Astrocyte (in vitro differentiated cells and primary cell): ENCODE results near the gene TM9SF3. TPM values are rescaled to one million over a fixed set of nuclear protein-coding genes. Genes with fewer than 3 reads are reported as not detected.

Experiments used
- DNase-seq: peaks from one replicate; pipeline ENCODE4 v3.0.0-alpha.2; 2010; ENCODE audit warnings: low read depth
- FAIRE-seq: peaks from 2 replicates; lab custom pipeline; 2011; peaks lifted over from hg19 to GRCh38; lab: Jason Lieb, UNC
- H2AFZ ChIP-seq: 2 replicates; pipeline ENCODE4 v1.6.0; 2012; ENCODE audit warnings: low read depth, low read length, inconsistent platforms
- H3K27ac ChIP-seq: 2 replicates; pipeline ENCODE4 v1.5.1; 2011; ENCODE audit warnings: low read depth, low read length, inconsistent platforms
- H3K27me3 ChIP-seq: 2 replicates; pipeline ENCODE4 v1.6.0; 2011; ENCODE audit warnings: low read length, inconsistent platforms; ENCODE audit not compliant: insufficient read depth
- H3K36me3 ChIP-seq: 2 replicates; pipeline ENCODE4 v1.5.1; 2011; ENCODE audit warnings: low read length, inconsistent platforms; ENCODE audit not compliant: insufficient read depth
- H3K4me1 ChIP-seq: 2 replicates; pipeline ENCODE4 v1.5.1; 2011; ENCODE audit warnings: low read length, inconsistent platforms; ENCODE audit not compliant: insufficient read depth
- H3K4me2 ChIP-seq: 2 replicates; pipeline ENCODE4 v1.6.0; 2012; ENCODE audit warnings: low read length, inconsistent platforms
- H3K4me3 ChIP-seq: 2 replicates; pipeline ENCODE4 v1.5.1; 2011; ENCODE audit warnings: low read depth, mild to moderate bottlenecking, low read length, inconsistent platforms; ENCODE audit not compliant: insufficient read depth
- H3K79me2 ChIP-seq: 2 replicates; pipeline ENCODE4 v1.6.0; 2012; ENCODE audit warnings: mild to moderate bottlenecking, low read length, inconsistent platforms; ENCODE audit not compliant: insufficient read depth
- H3K9ac ChIP-seq: 2 replicates; pipeline ENCODE4 v1.6.0; 2012; ENCODE audit warnings: mild to moderate bottlenecking, low read length, inconsistent platforms
- H3K9me3 ChIP-seq: 2 replicates; pipeline ENCODE4 v1.5.1; 2012; ENCODE audit warnings: low read depth, mild to moderate bottlenecking, low read length, inconsistent platforms; ENCODE audit not compliant: insufficient read depth
- H4K20me1 ChIP-seq: 2 replicates; pipeline ENCODE4 v1.6.0; 2012; ENCODE audit warnings: low read length, inconsistent platforms; ENCODE audit not compliant: insufficient read depth
- H3K27ac Mint-ChIP-seq: one replicate; pipeline ENCODE4 v1.8.0; 2021; ENCODE audit warnings: mild to moderate bottlenecking, mixed read lengths; ENCODE audit not compliant: unreplicated experiment
- H3K27me3 Mint-ChIP-seq: one replicate; pipeline ENCODE4 v1.8.0; 2021; ENCODE audit warnings: low read depth, mixed read lengths; ENCODE audit not compliant: unreplicated experiment
- H3K36me3 Mint-ChIP-seq: one replicate; pipeline ENCODE4 v1.8.0; 2021; ENCODE audit warnings: low read depth, mixed read lengths; ENCODE audit not compliant: unreplicated experiment
- H3K4me1 Mint-ChIP-seq: one replicate; pipeline ENCODE4 v1.8.0; 2021; ENCODE audit warnings: low read depth, mixed read lengths; ENCODE audit not compliant: unreplicated experiment
- H3K4me3 Mint-ChIP-seq: one replicate; pipeline ENCODE4 v1.8.0; 2021; ENCODE audit warnings: mild to moderate bottlenecking, moderate library complexity, mixed read lengths; ENCODE audit not compliant: unreplicated experiment
- H3K9me3 Mint-ChIP-seq: one replicate; pipeline ENCODE4 v1.8.0; 2021; ENCODE audit warnings: mild to moderate bottlenecking, mixed read lengths; ENCODE audit not compliant: unreplicated experiment
- CTCF ChIP-seq: IDR thresholded peaks from 2 replicates; pipeline ENCODE4 v1.5.1; 2011; ENCODE audit warnings: low read depth, mild to moderate bottlenecking, inconsistent platforms, low read length, moderate library complexity; ENCODE audit not compliant: insufficient read depth
- EZH2 ChIP-seq: IDR thresholded peaks from 2 replicates; pipeline ENCODE4 v1.6.1; 2012; ENCODE audit warnings: mild to moderate bottlenecking, low read length, inconsistent platforms; ENCODE audit not compliant: insufficient read depth
- total RNA-seq: library from RNA; stranded (reverse); gene quantifications from 2 replicates; pipeline ENCODE4 v1.2.1, GENCODE V29; 2021

Gene TM9SF3
- total RNA-seq, 1 donor from 2014 or later = 200 TPM

GRCh38 chr10:96524741-96525140 is 62.1 kb downstream of the TM9SF3 start:
- Histone ChIP-seq H3K4me3 (no peak overlapping the region), H3K36me3 (peaks cover 34% of the 10 kb centered on the region), H3K4me1 (no peaks in the 10 kb centered on the region), H3K4me2 (no peak overlapping the region), H3K27ac (no peak overlapping the region), H3K79me2 (peaks cover 17% of the 10 kb centered on the region), H4K20me1 (peaks cover 35% of the 10 kb centered on the region), H2AFZ (no peak overlapping the region), H3K27me3 (no peaks in the 10 kb centered on the region), H3K9me3 (no peaks in the 10 kb centered on the region), H3K9ac (no peak overlapping the region)
- peaks cover 3% of the 10 kb centered on the region for H3K4me1 Mint-ChIP-seq
- no peak for FAIRE-seq
- peaks cover 17% of the 10 kb centered on the region for H3K36me3 Mint-ChIP-seq
- no peak for TF ChIP-seq EZH2
- TF ChIP-seq CTCF = no peak
- H3K27ac Mint-ChIP-seq = no peak overlapping the region
- H3K27me3 Mint-ChIP-seq = no peaks in the 10 kb centered on the region
- DNase-seq = no peak
- no peak overlapping the region for H3K4me3 Mint-ChIP-seq
- no peaks in the 10 kb centered on the region for H3K9me3 Mint-ChIP-seq

GRCh38 chr10:96517284-96517683 is 69.5 kb downstream of the TM9SF3 start:
- Histone ChIP-seq H4K20me1 (peaks cover 13% of the 10 kb centered on the region), H3K9ac (no peak overlapping the region), H3K79me2 (no peaks in the 10 kb centered on the region), H3K27ac (no peak overlapping the region), H3K4me2 (no peak overlapping the region), H3K9me3 (no peaks in the 10 kb centered on the region), H3K4me3 (no peak overlapping the region), H2AFZ (no peak overlapping the region), H3K36me3 (peaks cover 20% of the 10 kb centered on the region), H3K4me1 (peaks cover 10% of the 10 kb centered on the region), H3K27me3 (peaks cover 2% of the 10 kb centered on the region)
- FAIRE-seq (no peak), DNase-seq (no peak)
- Mint-ChIP-seq H3K9me3 (no peaks in the 10 kb centered on the region), H3K27me3 (no peaks in the 10 kb centered on the region), H3K4me3 (no peak overlapping the region), H3K4me1 (no peaks in the 10 kb centered on the region), H3K36me3 (peaks cover 4% of the 10 kb centered on the region), H3K27ac (no peak overlapping the region)
- no peak for TF ChIP-seq EZH2
- no peak for TF ChIP-seq CTCF

GRCh38 chr10:96516337-96516736 is 70.5 kb downstream of the TM9SF3 start:
- H3K4me1 Mint-ChIP-seq = peaks cover 9% of the 10 kb centered on the region
- DNase-seq (no peak), FAIRE-seq (no peak)
- Histone ChIP-seq H3K4me1 (peaks cover 16% of the 10 kb centered on the region), H3K9ac (no peak overlapping the region), H3K27me3 (peaks cover 6% of the 10 kb centered on the region), H3K4me3 (no peak overlapping the region), H2AFZ (no peak overlapping the region), H3K79me2 (no peaks in the 10 kb centered on the region), H3K9me3 (no peaks in the 10 kb centered on the region), H3K4me2 (no peak overlapping the region), H4K20me1 (peaks cover 22% of the 10 kb centered on the region), H3K27ac (no peak overlapping the region), H3K36me3 (peaks cover 14% of the 10 kb centered on the region)
- TF ChIP-seq CTCF = no peak
- no peak for TF ChIP-seq EZH2
- peak overlapping the region; percentile 45 for H3K4me3 Mint-ChIP-seq
- H3K27ac Mint-ChIP-seq = peak overlapping the region; percentile 13
- H3K9me3 Mint-ChIP-seq = no peaks in the 10 kb centered on the region
- H3K27me3 Mint-ChIP-seq = peaks cover 1% of the 10 kb centered on the region
- H3K36me3 Mint-ChIP-seq = peaks cover 4% of the 10 kb centered on the region
